H1 (cell line): ENCODE data around the gene KCNQ1. TPM values are rescaled to one million over a fixed set of nuclear protein-coding genes. Genes with fewer than 3 reads are reported as not detected.

ENCODE experiments used
- CTCF ChIA-PET: fragments of 300-600 bp; sonication (Branson Sonifier 250); formaldehyde crosslinking; loops from one replicate; lab custom pipeline; 2021; ENCODE audit not compliant: partially characterized antibody; lab: Charles Lee
- POLR2A ChIA-PET: fragments of 300-600 bp; sonication (Branson Sonifier 250); formaldehyde crosslinking; loops from one replicate; lab custom pipeline; 2021; ENCODE audit warnings: inconsistent platforms; ENCODE audit not compliant: partially characterized antibody; lab: Charles Lee
- DNase-seq, 2 experiments: peaks; one replicate each; pipeline versions ENCODE4 v3.0.0 to v3.0.0-alpha.2; 2010 to 2022; ENCODE audit warnings: low spot score in 2 of 2, low read depth in 1 of 2, mixed read lengths in 1 of 2
- FAIRE-seq: peaks from 2 replicates; lab custom pipeline; 2011; peaks lifted over from hg19 to GRCh38; lab: Jason Lieb, UNC
- H2AFZ ChIP-seq: 2 replicates; pipeline ENCODE4 v1.8.1; 2012; ENCODE audit warnings: low read length, inconsistent platforms
- H2AK5ac ChIP-seq: 2 replicates; pipeline ENCODE4 v1.6.1; 2013; ENCODE audit warnings: low read depth, low read length
- H2BK120ac ChIP-seq: replicated peaks from 2 replicates; pipeline ENCODE3; 2013; ENCODE audit warnings: low read depth, low read length, inconsistent platforms
- H2BK12ac ChIP-seq: 2 replicates; pipeline ENCODE4 v1.6.1; 2013; ENCODE audit warnings: low read depth, low read length
- H2BK15ac ChIP-seq: 2 replicates; pipeline ENCODE4 v1.6.1; 2013; ENCODE audit warnings: low read length
- H2BK20ac ChIP-seq: 2 replicates; pipeline ENCODE4 v1.6.1; 2013; ENCODE audit warnings: low read length
- H2BK5ac ChIP-seq: 2 replicates; pipeline ENCODE4 v1.6.1; 2013; ENCODE audit warnings: low read depth, low read length
- H3K14ac ChIP-seq: 2 replicates; pipeline ENCODE4 v1.6.1; 2013; ENCODE audit warnings: inconsistent platforms; ENCODE audit not compliant: insufficient read length
- H3K18ac ChIP-seq: 2 replicates; pipeline ENCODE4 v1.6.1; 2013; ENCODE audit warnings: low read length; ENCODE audit errors: extremely low read depth
- H3K23ac ChIP-seq: 2 replicates; pipeline ENCODE4 v1.6.1; 2013; ENCODE audit warnings: inconsistent platforms; ENCODE audit not compliant: insufficient read length
- H3K23me2 ChIP-seq: 2 replicates; pipeline ENCODE4 v1.6.1; 2013; ENCODE audit warnings: low read depth, low read length
- H3K27ac ChIP-seq: 2 replicates; pipeline ENCODE4 v1.6.1; 2011; ENCODE audit warnings: low read depth, low read length, inconsistent platforms
- H3K27me3 ChIP-seq, 4 experiments: replicated peaks in 1 of 4; 1 replicate in 1 of 4; 2 replicates in 3 of 4; pipeline versions ENCODE4 v1.6.1 to v1.8.1; 2011 to 2013; ENCODE audit warnings: low read length in 3 of 4, mild to moderate bottlenecking in 3 of 4, inconsistent platforms in 2 of 4, mixed read lengths in 2 of 4, moderate library complexity in 1 of 4; ENCODE audit not compliant: control insufficient read depth in 3 of 4, insufficient read depth in 3 of 4; ENCODE audit errors: extremely low read depth in 1 of 4
- H3K36me3 ChIP-seq, 4 experiments: 2 replicates each; pipeline versions ENCODE4 v1.6.1 to v1.8.1; 2011 to 2013; ENCODE audit warnings: mild to moderate bottlenecking in 4 of 4, low read length in 3 of 4, moderate library complexity in 2 of 4, control low read depth in 1 of 4, inconsistent platforms in 1 of 4; ENCODE audit not compliant: insufficient read depth in 4 of 4, control insufficient read depth in 2 of 4
- H3K4ac ChIP-seq: replicated peaks from 2 replicates; pipeline ENCODE3; 2013; ENCODE audit warnings: low read length, low read depth, mixed read lengths, inconsistent platforms; ENCODE audit not compliant: insufficient read length
- H3K4me1 ChIP-seq, 4 experiments: replicated peaks in 1 of 4; 1 replicate in 1 of 4; 2 replicates in 3 of 4; pipeline versions ENCODE4 v1.6.1 to v1.8.1; 2011 to 2013; ENCODE audit warnings: low read length in 3 of 4, inconsistent platforms in 2 of 4, mixed read lengths in 1 of 4; ENCODE audit not compliant: insufficient read depth in 4 of 4, control insufficient read depth in 3 of 4
- H3K4me2 ChIP-seq, 2 experiments: 2 replicates each; pipeline versions ENCODE4 v1.6.1 to v1.8.1; 2011 to 2013; ENCODE audit warnings: low read depth in 2 of 2, low read length in 2 of 2, control low read depth in 1 of 2, inconsistent platforms in 1 of 2, mild to moderate bottlenecking in 1 of 2; ENCODE audit not compliant: insufficient read depth in 1 of 2
- H3K4me3 ChIP-seq, 4 experiments: fragments of 200-600, 300-600 bp in 1 of 4; sonication (generic), shearing (Covaris generic), sonication (Bioruptor Twin) in 1 of 4; 2 replicates each; pipeline versions ENCODE4 v1.5.1 to v1.8.1; 2011 to 2016; ENCODE audit warnings: low read length in 4 of 4, low read depth in 3 of 4, control low read depth in 2 of 4, inconsistent platforms in 2 of 4, mild to moderate bottlenecking in 2 of 4, mixed read lengths in 1 of 4, moderate library complexity in 1 of 4; ENCODE audit not compliant: insufficient read depth in 2 of 4; ENCODE audit errors: extremely low read depth in 1 of 4
- H3K56ac ChIP-seq: replicated peaks from 2 replicates; pipeline ENCODE3; 2013; ENCODE audit warnings: low read depth, mild to moderate bottlenecking, mixed read lengths, low read length, inconsistent platforms; ENCODE audit not compliant: insufficient read length
- H3K79me1 ChIP-seq: 2 replicates; pipeline ENCODE4 v1.6.1; 2013; ENCODE audit warnings: low read depth, low read length, control low read depth
- H3K79me2 ChIP-seq, 2 experiments: 2 replicates each; pipeline versions ENCODE4 v1.6.1 to v1.8.1; 2012 to 2013; ENCODE audit warnings: low read length in 2 of 2, mild to moderate bottlenecking in 2 of 2, inconsistent platforms in 1 of 2; ENCODE audit not compliant: insufficient read depth in 2 of 2, control insufficient read depth in 1 of 2
- H3K9ac ChIP-seq, 4 experiments: replicated peaks in 1 of 4; 1 replicate in 1 of 4; 2 replicates in 3 of 4; pipeline versions ENCODE4 v1.6.1 to v1.8.1; 2011 to 2013; ENCODE audit warnings: low read depth in 3 of 4, low read length in 3 of 4, control low read depth in 2 of 4, mild to moderate bottlenecking in 2 of 4, moderate library complexity in 2 of 4, inconsistent platforms in 1 of 4; ENCODE audit errors: extremely low read depth in 1 of 4
- H3K9me3 ChIP-seq, 2 experiments: 2 replicates each; pipeline versions ENCODE4 v1.6.1 to v1.8.1; 2012 to 2013; ENCODE audit warnings: mild to moderate bottlenecking in 2 of 2, moderate library complexity in 2 of 2, control low read depth in 1 of 2, inconsistent platforms in 1 of 2, low read depth in 1 of 2, low read length in 1 of 2, mixed read lengths in 1 of 2; ENCODE audit not compliant: insufficient read depth in 2 of 2
- H4K20me1 ChIP-seq, 2 experiments: replicated peaks in 1 of 2; 2 replicates each; pipeline versions ENCODE3 to v1.8.1; 2011 to 2013; ENCODE audit warnings: inconsistent platforms in 2 of 2, low read length in 2 of 2, mild to moderate bottlenecking in 1 of 2; ENCODE audit not compliant: insufficient read depth in 2 of 2, control insufficient read depth in 1 of 2
- H4K5ac ChIP-seq: 2 replicates; pipeline ENCODE4 v1.6.1; 2013; ENCODE audit warnings: low read length, low read depth, mixed read lengths, inconsistent platforms; ENCODE audit not compliant: insufficient read length
- H4K8ac ChIP-seq: 2 replicates; pipeline ENCODE4 v1.8.0; 2013; ENCODE audit warnings: mild to moderate bottlenecking, moderate library complexity, low read length, inconsistent platforms; ENCODE audit not compliant: insufficient read depth; ENCODE audit errors: extremely low read depth
- H4K91ac ChIP-seq: replicated peaks from 2 replicates; pipeline ENCODE3; 2013; ENCODE audit warnings: low read length, mixed read lengths, inconsistent platforms; ENCODE audit not compliant: insufficient read length
- GABPA ChIP-seq: IDR thresholded peaks from 2 replicates; pipeline ENCODE4 v1.6.1; 2011; ENCODE audit warnings: mild to moderate bottlenecking, low read length, moderate library complexity, borderline replicate concordance; ENCODE audit not compliant: insufficient read depth
- ZNF274 ChIP-seq: IDR thresholded peaks from 2 replicates; pipeline ENCODE4 v1.7.0; 2012; ENCODE audit warnings: low read length, borderline replicate concordance; ENCODE audit errors: extremely low read depth
- WGBS, 2 experiments: shearing (Covaris generic) in 1 of 2; methylation state at CpG; one replicate each; pipeline versions ENCODE4 v1.1.6 to v1.1.7; 2013 to 2015; ENCODE audit warnings: low lambda C conversion rate in 2 of 2, mixed read lengths in 2 of 2, inconsistent platforms in 1 of 2, low coverage in 1 of 2, missing lambda C conversion rate in 1 of 2; ENCODE audit not compliant: insufficient replicate concordance in 2 of 2, insufficient coverage in 1 of 2, insufficient read length in 1 of 2; ENCODE audit errors: extremely low coverage in 1 of 2, missing lambda C conversion rate in 1 of 2; 5-methylcytosine and 5-hydroxymethylcytosine counted together
- polyA plus RNA-seq, 7 experiments: library from polyadenylated mRNA; depleted of rRNA in 3 of 7; stranded (reverse) in 5 of 7; unstranded in 2 of 7; fragments of >200 nt in 5 of 7; fragments of 200-250 nt in 2 of 7; gene quantifications; 1 replicate in 5 of 7; 2 replicates in 1 of 7; 4 replicates in 1 of 7; pipeline versions ENCODE4 v1.2.1 to v1.2.3, GENCODE V29; 2011 to 2013; ENCODE audit warnings: missing spikeins in 2 of 7, mixed read lengths in 2 of 7
- total RNA-seq: library from RNA; stranded (reverse); fragmentation: NEBNext Ultra II Directional; extraction: Animal tissue kit (Norgen Biotek cat#: 25700); gene quantifications from 2 replicates; pipeline ENCODE4 v1.2.1, GENCODE V29; 2021

KCNQ1 gene
- total and polyA plus RNA-seq, 2 of the 8 experiments (the other 6 are each of a cell fraction or from before 2014, with no cell fraction given) = 1.9 to 2.0 TPM

- Histone ChIP-seq H3K79me1 (no peaks in the 10 kb centered on the region), H3K4me2 (no peak overlapping the region), H3K9me3 (no peaks in the 10 kb centered on the region)
Measured at GRCh38 chr11:2534957-2535672, 90.3 kb downstream of the KCNQ1 start.

More at GRCh38 chr11:2534957-2535672, 90.3 kb downstream of the KCNQ1 start:
- Histone ChIP-seq H4K5ac (no peak overlapping the region), H3K36me3 (no peaks in the 10 kb centered on the region), H2AK5ac (no peak overlapping the region), H2BK12ac (peak overlapping the region; percentile 100; the same call in 1 of the 2 replicates), H3K27ac (no peak overlapping the region), H2BK15ac (0 out of 2 replicates have a peak overlapping the region, but pooled peaks have one; percentile 92), H2BK120ac (no peak overlapping the region), H2BK5ac (0 out of 2 replicates have a peak overlapping the region, but pooled peaks have one; percentile 35), H4K20me1 (peaks cover 0 to 4% of the 10 kb centered on the region in 2 experiments), H3K23me2 (no peaks in the 10 kb centered on the region), H3K14ac (no peak overlapping the region), H3K18ac (no peak overlapping the region), H3K27me3 (peaks cover 1 to 53% (median 26%) of the 10 kb centered on the region in 4 experiments; a peak in 6 of 7 replicates), H3K4me3 (no peak overlapping the region), H4K91ac (no peak overlapping the region), H3K79me2 (no peaks in the 10 kb centered on the region), H3K56ac (no peak overlapping the region), H3K4me1 (peaks cover 4 to 19% (median 10%) of the 10 kb centered on the region in 4 experiments), H3K9ac (no peak overlapping the region), H4K8ac (no peak overlapping the region; the same call in 1 of the 2 replicates), H2BK20ac (0 out of 2 replicates have a peak overlapping the region, but pooled peaks have one; percentile 48), H3K23ac (no peak overlapping the region), H2AFZ (no peak overlapping the region), H3K4ac (no peak overlapping the region)
- FAIRE-seq (no peak), DNase-seq (no peak)
- CTCF ChIA-PET = interaction anchor here (0.7 to 14.3 kb wide), 10 partner anchors 32 to 1629 kb away, joined by 3 to 521 read pairs (median 8); partner anchors contain the start of genes CDKN1C and PHLDA2
- no peak for TF ChIP-seq ZNF274
- no peak for TF ChIP-seq GABPA
- 93% methylated on average over 15 of the region's 15 CpGs; no CpG with 5 or more reads in 1 of the 2 experiments for WGBS, 2 experiments
- POLR2A ChIA-PET = interaction anchor here (1.1 to 2.9 kb wide), 3 partner anchors 350 to 357 kb away, joined by 3 to 18 read pairs (median 9); partner anchors contain the start of gene CDKN1C
